HG03159 (cell line): Measurements from ENCODE around the gene PMEPA1.

Experiments
- ATAC-seq: cut with Tn5 transposase; IDR thresholded peaks from one replicate; pipeline ENCODE4 v1.9.1; 2021; ENCODE audit warnings: mild to moderate bottlenecking, moderate library complexity; ENCODE audit not compliant: unreplicated experiment

PMEPA1 gene

GRCh38 chr20:57680131-57680716, 29.6 kb downstream of the PMEPA1 start:
- peak; percentile 53 for ATAC-seq

GRCh38 chr20:57679113-57679512, 30.7 kb downstream of the PMEPA1 start:
- ATAC-seq, result no peak

- ATAC-seq, result no peak
Measured at GRCh38 chr20:57678340-57678739, 31.5 kb downstream of the PMEPA1 start.

GRCh38 chr20:57677584-57677982, 32.2 kb downstream of the PMEPA1 start:
- no peak for ATAC-seq

- no peak for ATAC-seq
Measured at GRCh38 chr20:57676589-57677583, 32.9 kb downstream of the PMEPA1 start.

GRCh38 chr20:57675773-57676172, 34.0 kb downstream of the PMEPA1 start:
- ATAC-seq, result no peak

- no peak for ATAC-seq
Measured at GRCh38 chr20:57672953-57673575, 36.8 kb downstream of the PMEPA1 start.

- no peak for ATAC-seq
Measured at GRCh38 chr20:57672164-57672563, 37.7 kb downstream of the PMEPA1 start.

- ATAC-seq, result no peak
Measured at GRCh38 chr20:57671662-57672061, 38.2 kb downstream of the PMEPA1 start.

GRCh38 chr20:57671072-57671391, 38.8 kb downstream of the PMEPA1 start:
- ATAC-seq, result no peak

GRCh38 chr20:57670288-57671071, 39.3 kb downstream of the PMEPA1 start:
- no peak for ATAC-seq

GRCh38 chr20:57669632-57670031, 40.2 kb downstream of the PMEPA1 start:
- ATAC-seq, result no peak

- no peak for ATAC-seq
Measured at GRCh38 chr20:57667924-57668782, 41.7 kb downstream of the PMEPA1 start.

GRCh38 chr20:57667388-57667787, 42.4 kb downstream of the PMEPA1 start:
- ATAC-seq, result no peak

- ATAC-seq, result no peak
Measured at GRCh38 chr20:57666834-57667157, 43.0 kb downstream of the PMEPA1 start.

GRCh38 chr20:57666106-57666833, 43.5 kb downstream of the PMEPA1 start:
- ATAC-seq, result no peak

GRCh38 chr20:57665589-57665971, 44.2 kb downstream of the PMEPA1 start:
- ATAC-seq, result no peak

GRCh38 chr20:57664924-57665588, 44.8 kb downstream of the PMEPA1 start:
- no peak for ATAC-seq

- no peak for ATAC-seq
Measured at GRCh38 chr20:57664476-57664875, 45.3 kb downstream of the PMEPA1 start.
